Prostate gland (tissue), 2 donors: Measurements from ENCODE around the gene TSPOAP1.

Experiments
- CTCF ChIP-seq, 4 experiments: fragments of 200-600 bp in 2 of 4; fragments of 450-650 bp in 2 of 4; sonication (generic) in 2 of 4; IDR thresholded peaks; 1 replicate in 3 of 4; 2 replicates in 1 of 4; pipeline ENCODE4 v1.5.1; 2016 to 2019; ENCODE audit warnings: antibody characterized with exemption in 4 of 4, mild to moderate bottlenecking in 2 of 4, moderate library complexity in 2 of 4
- POLR2A ChIP-seq: fragments of 450-650 bp; IDR thresholded peaks from one replicate; pipeline ENCODE4 v1.6.1; 2016; ENCODE audit warnings: antibody characterized with exemption, mild to moderate bottlenecking
- POLR2AphosphoS5 ChIP-seq: sonication (generic); formaldehyde crosslinking; IDR thresholded peaks from one replicate; pipeline ENCODE4 v1.6.1; 2017; ENCODE audit warnings: antibody characterized with exemption

GRCh38 chr17:58318627-58319172 lies 9.9 kb downstream of the TSPOAP1 start:
- TF ChIP-seq POLR2A: no peak
- no peak for TF ChIP-seq CTCF (IDR thresholded peaks at IDR 0.05)
- no peak for TF ChIP-seq POLR2AphosphoS5
